GM23248 (cell line): ENCODE measurements around the gene GALNT18.

ENCODE experiments used
- EZH2 ChIP-seq: fragments of 200-600 bp; sonication (generic); IDR thresholded peaks from 2 replicates; pipeline ENCODE4 v1.6.1; 2018; ENCODE audit warnings: antibody characterized with exemption, mild to moderate bottlenecking; ENCODE audit not compliant: insufficient read depth, poor library complexity, severe bottlenecking
- EZH2phosphoT487 ChIP-seq: fragments of 200-600 bp; sonication (generic); IDR thresholded peaks from 2 replicates; pipeline ENCODE4 v1.6.1; 2018; ENCODE audit warnings: antibody characterized with exemption, moderate library complexity, mild to moderate bottlenecking, low read depth; ENCODE audit not compliant: insufficient read depth

DNA sequence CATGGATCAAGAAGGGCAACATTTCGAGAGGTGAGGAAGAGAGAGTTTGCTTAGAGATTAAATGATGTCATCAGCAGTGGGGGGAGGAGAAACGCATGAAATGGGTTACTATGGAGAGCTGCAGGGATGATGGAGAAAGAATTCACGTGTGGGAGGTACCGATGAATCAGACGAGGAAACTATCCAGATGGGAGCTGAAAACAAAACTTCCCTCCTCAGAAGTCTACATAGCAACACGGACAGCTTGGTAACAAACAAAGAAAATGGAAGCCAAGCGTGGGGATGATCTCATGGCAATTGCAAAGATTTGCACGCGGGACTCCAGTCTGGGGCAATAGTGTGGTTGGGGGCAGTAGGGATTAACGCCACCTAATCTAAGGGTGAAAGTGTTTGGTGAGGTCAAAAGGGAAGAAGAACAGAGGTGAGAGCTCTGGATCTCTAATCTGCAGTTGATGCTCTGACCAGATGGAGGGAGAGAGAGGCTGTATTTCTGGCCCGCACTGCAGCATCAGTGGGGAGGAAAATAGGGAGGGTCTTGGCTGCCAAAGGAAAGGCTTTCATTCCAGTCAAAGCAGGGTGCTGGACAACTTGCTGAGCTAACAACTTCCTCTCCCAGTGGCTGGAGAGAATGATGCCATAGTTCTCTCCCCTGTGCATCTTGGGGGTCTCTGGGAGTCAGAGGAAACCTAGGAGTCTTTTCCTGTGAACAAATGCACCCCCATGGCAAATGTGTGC lies 225.3 kb downstream of the GALNT18 start:
- TF ChIP-seq EZH2: no peak
- no peak for TF ChIP-seq EZH2phosphoT487
